HTERT RPE-1 (cell line): ENCODE results near the gene FYB2.

Source experiments
- in situ Hi-C: fragments of 300-500 bp; cut with MboI; formaldehyde crosslinking; loops from 4 replicates; pipeline ENCODE4 v1.14.3; 2020; ENCODE audit warnings: low sequenced_read_pairs

The FYB2 gene

GRCh38 chr1:56835657-56836056 is 16.5 kb upstream of the FYB2 start:
- in situ Hi-C loops: no loop called here

- in situ Hi-C loops: no loop called here
Observed at GRCh38 chr1:56834137-56834900, 15.1 kb upstream of the FYB2 start.

- in situ Hi-C loops: no loop called here
Observed at GRCh38 chr1:56833088-56833487, 13.9 kb upstream of the FYB2 start.

GRCh38 chr1:56831871-56832693 is 12.9 kb upstream of the FYB2 start:
- in situ Hi-C loops: no loop called here

GRCh38 chr1:56830052-56830451 is 10.8 kb upstream of the FYB2 start:
- in situ Hi-C loops: no loop called here

- in situ Hi-C loops: no loop called here
Observed at GRCh38 chr1:56827711-56828110, 8.5 kb upstream of the FYB2 start.

- in situ Hi-C loops: no loop called here
Observed at GRCh38 chr1:56825436-56825835, 6.2 kb upstream of the FYB2 start.

GRCh38 chr1:56824938-56825337 is 5.7 kb upstream of the FYB2 start:
- in situ Hi-C loops: no loop called here

- in situ Hi-C loops: no loop called here
Observed at GRCh38 chr1:56824271-56824670, 5.1 kb upstream of the FYB2 start.

- in situ Hi-C loops: no loop called here
Observed at GRCh38 chr1:56821462-56821797, 2.2 kb upstream of the FYB2 start.

GRCh38 chr1:56820755-56821461 is 1.7 kb upstream of the FYB2 start:
- in situ Hi-C loops: no loop called here

- in situ Hi-C loops: no loop called here
Observed at GRCh38 chr1:56817716-56818463, 1.3 kb downstream of the FYB2 start.

GRCh38 chr1:56816909-56817308 is 2.3 kb downstream of the FYB2 start:
- in situ Hi-C loops: no loop called here

- in situ Hi-C loops: no loop called here
Observed at GRCh38 chr1:56816264-56816663, 2.9 kb downstream of the FYB2 start.

- in situ Hi-C loops: no loop called here
Observed at GRCh38 chr1:56814205-56814604, 5.0 kb downstream of the FYB2 start.

- in situ Hi-C loops: no loop called here
Observed at GRCh38 chr1:56811331-56811730, 7.9 kb downstream of the FYB2 start.

GRCh38 chr1:56808410-56808809 is 10.8 kb downstream of the FYB2 start:
- in situ Hi-C loops: no loop called here

- in situ Hi-C loops: no loop called here
Observed at GRCh38 chr1:56806804-56807203, 12.4 kb downstream of the FYB2 start.

GRCh38 chr1:56803561-56804156 is 15.5 kb downstream of the FYB2 start:
- in situ Hi-C loops: no loop called here

GRCh38 chr1:56799605-56800400 is 19.4 kb downstream of the FYB2 start:
- in situ Hi-C loops: no loop called here
